NOMO-1 treated with dmso at 0.1 percent for 144 hours (cell line): ENCODE data around the gene DYNLT4.

Experiments
- DNase-seq: peaks from one replicate; lab custom pipeline; 2025; ENCODE audit not compliant: unreplicated experiment; lab: John Stamatoyannopoulos, UW

The DYNLT4 gene

DNA sequence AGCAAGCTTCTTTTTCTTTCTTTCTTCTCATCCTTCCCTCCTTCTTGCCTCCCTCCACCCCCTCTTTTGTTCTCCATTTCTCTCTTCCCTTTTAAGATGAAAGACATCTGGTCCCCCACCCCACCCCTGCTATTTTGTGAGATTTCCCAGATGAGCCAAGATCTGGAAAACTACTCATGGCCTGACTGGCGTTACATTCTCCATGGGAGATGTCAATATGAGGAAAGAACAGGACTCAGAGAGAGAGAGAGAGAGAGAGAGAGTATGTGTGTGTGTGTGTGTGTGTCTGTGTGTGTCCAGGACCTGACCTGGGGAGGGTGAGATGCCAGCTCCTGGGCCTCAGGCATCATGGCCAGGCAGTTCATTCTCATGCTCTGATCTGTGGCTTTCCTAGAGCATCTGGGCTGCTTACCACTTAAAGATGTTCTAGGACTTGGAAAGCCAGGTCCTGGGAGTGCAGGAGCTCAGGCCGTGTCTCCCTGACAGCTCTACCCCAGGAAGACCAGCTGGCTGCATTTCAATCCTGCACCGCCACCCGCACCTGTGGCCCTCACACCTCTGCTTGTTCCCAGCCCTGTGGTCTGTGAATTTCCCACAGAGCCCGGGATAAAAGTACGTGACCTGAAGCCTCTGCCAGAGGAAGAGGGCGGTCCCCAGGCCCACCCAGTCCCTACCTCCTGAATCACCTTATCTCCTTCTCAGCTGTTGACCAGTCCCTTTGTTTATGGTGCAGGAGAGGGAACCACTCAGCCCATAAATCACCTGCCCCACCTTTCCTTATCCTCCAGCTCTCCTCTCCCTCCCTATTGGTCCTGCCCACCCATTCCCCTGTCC is 16.0 kb downstream of the DYNLT4 start:
- DNase-seq, result no peak

DNA sequence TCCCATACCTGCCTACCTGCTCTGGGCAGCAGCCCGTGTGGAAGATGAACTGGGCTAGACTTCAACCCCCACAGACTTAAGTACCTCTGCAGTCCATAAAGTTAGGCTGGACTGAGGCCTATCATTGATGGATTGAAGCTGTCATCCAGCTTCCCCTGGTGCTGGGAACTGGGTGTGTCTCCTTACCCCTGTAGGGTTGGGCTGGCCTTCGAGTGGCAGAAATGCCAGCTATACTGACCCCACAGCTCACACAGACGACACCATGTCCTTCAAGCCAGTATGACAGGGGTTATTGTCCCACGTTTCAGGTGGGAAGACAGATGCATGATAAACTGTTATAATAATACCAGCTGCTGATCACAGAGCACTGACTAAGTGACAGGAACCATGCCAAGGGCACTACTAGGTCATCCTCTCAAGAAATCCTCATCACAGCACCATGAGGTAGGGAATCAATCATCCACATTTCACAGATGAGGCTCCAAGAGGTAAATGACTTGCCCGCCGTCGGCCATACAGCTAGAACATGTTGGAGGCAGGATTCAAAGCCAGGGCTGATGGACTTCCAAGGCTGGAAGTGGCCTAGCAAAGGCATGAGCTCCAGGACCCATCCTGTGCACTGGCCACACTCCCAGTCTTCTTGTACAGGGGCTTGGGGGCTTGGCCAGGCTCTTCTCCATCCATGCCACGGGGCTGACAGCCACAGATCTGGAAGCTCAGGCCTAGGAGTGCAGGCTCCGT is 18.9 kb downstream of the DYNLT4 start, which contains the start of gene BEST4:
Gene BEST4 (minus strand): TSS at position 51 of the 741 bp plus-strand sequence. CDS start 465 bp downstream, outside the sequence.
- no peak for DNase-seq

- DNase-seq, result no peak
These were observed 19.6 kb downstream of the DYNLT4 start for GRCh38 chr1:44787506-44787905.

DNA sequence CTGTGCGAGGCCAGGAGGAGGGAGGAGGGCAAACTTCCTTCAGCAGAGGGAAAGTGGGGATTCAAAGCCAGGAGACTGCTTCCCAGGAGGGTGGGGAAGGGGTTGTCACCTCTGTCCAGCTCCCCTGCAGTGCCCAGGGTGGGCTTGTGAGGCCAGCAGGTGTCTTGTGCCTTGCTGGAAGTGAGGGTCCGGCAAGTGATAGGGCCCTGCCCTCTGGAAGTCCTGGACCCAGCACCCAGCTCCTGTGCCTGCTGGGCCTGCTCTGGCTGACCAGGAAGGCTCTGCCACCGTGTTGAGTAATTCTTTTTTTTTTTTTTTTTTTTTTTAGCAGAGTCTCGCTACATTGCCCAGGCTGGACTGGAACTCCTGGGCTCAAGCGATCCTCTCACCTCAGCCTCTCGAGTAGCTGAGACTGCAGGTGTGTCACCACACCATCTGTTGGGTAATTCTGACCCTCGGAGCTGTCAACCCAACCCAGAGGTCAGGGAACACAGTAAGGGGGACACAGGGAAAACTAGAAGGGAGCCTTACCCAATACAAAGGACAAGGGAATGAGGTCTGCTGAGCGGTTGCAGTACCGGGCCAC is 20.2 kb downstream of the DYNLT4 start:
- DNase-seq, result no peak

- DNase-seq, result peak; percentile 61
These were observed 20.9 kb downstream of the DYNLT4 start for GRCh38 chr1:44786138-44786840.

- DNase-seq, result no peak
These were observed 21.5 kb downstream of the DYNLT4 start for GRCh38 chr1:44785501-44786137.

GRCh38 chr1:44785029-44785380 is 22.1 kb downstream of the DYNLT4 start:
- DNase-seq, result no peak

- DNase-seq, result no peak
These were observed 22.8 kb downstream of the DYNLT4 start for GRCh38 chr1:44784094-44785028.

DNA sequence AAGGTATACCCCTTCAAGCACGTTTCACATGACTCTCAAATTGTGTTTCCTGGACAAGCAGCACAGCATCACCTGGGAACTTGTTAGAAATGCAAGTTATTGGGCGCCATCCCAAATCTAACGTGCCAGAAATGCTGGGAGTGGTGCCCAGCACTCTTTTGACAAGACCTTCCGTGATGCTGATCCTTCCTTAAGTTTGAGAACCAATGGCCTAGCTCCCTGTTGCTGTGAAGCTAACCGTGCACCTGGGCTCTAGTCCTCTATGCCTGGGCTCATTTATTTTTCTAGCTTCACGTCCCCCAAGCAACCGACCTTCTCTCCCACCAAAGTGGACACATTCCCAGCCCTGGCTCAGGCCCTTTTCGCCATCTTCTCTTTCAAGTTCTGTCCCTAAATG is 23.5 kb downstream of the DYNLT4 start:
- no peak for DNase-seq

DNA sequence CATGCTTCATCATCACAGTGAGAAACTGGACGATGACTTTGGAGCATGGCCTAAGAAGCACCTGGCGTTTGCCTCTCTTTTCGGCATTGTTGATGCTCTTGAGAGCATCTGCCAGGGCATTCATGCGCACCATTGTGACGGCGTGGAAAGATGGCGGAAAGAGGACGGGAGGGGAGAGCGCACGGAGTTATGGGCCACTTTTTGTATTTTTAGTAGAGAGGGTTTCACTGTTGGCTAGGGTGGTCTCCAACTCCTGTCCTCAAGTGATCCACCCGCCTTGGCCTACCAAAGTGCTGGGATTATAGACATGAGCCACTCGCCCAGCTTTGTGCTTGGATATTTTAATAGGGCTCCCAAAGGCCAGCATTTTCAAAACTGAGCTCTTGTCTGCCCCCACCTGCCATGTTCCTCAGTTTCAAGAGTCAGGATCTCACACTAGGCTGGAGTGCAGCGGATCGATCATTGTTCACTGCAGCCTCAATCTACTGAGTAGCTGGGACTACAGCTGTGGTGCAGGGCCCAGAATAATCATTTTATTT is 26.5 kb downstream of the DYNLT4 start:
- DNase-seq, result no peak

- no peak for DNase-seq
These were observed 28.2 kb downstream of the DYNLT4 start for GRCh38 chr1:44778705-44779576.

DNA sequence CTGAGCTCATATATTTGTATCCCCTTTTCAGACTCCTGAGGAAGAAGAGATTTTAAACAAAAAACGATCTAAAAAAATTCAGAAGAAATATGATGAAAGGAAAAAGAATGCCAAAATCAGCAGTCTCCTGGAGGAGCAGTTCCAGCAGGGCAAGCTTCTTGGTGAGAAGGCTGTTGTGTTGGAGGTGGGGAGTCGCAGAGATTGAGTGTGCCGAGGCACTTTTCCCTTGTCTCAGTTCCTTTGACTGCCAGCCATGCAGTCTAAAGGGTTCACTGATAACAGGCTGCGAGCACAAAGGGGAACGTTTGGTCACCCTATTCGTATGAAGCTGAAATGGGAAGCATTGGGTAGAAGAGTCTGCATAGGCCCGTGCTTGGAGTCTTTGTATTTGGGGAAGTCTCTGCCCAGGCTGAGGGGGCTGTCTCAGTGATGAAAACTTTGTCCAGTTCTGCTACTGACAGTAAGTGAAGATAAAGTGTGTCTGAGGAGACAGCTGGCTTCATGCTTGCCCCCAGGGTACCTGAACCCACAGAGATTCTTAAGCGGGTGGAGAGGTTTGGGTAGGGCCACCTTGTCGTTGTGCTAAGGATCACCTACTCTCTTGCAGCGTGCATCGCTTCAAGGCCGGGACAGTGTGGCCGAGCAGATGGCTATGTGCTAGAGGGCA is 29.0 kb downstream of the DYNLT4 start:
- DNase-seq, result no peak

DNA sequence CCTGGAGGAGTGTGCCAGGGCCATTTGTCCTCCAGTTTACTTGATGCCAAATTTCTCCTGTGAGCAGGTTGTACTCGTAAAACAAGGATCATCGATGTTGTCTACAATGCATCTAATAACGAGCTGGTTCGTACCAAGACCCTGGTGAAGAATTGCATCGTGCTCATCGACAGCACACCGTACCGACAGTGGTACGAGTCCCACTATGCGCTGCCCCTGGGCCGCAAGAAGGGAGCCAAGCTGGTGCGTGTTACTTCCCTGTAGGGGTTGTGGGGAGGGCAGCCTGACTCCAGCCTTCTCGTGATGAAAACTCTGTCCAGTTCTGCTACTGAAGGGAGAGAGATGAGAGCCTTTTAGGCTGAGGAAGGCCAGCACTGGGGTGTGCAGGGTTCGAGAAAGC is 29.6 kb downstream of the DYNLT4 start:
- DNase-seq, result no peak

DNA sequence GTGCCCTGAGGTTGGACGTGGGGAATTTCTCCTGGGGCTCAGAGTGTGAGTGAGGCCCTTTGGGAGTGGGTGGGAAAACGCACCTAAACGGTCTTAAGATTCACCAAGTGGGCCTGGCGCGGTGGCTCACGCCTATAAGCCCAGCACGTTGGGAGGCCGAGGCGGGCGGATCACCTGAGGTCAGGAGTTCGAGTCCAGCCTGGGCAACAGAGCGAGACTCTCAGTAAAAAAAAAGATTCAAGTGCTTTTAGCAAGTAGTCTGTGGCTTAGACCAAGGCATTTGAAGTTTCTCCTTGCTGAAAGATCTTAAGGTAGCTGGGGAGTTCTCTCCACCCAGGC is 30.5 kb downstream of the DYNLT4 start:
- no peak for DNase-seq

DNA sequence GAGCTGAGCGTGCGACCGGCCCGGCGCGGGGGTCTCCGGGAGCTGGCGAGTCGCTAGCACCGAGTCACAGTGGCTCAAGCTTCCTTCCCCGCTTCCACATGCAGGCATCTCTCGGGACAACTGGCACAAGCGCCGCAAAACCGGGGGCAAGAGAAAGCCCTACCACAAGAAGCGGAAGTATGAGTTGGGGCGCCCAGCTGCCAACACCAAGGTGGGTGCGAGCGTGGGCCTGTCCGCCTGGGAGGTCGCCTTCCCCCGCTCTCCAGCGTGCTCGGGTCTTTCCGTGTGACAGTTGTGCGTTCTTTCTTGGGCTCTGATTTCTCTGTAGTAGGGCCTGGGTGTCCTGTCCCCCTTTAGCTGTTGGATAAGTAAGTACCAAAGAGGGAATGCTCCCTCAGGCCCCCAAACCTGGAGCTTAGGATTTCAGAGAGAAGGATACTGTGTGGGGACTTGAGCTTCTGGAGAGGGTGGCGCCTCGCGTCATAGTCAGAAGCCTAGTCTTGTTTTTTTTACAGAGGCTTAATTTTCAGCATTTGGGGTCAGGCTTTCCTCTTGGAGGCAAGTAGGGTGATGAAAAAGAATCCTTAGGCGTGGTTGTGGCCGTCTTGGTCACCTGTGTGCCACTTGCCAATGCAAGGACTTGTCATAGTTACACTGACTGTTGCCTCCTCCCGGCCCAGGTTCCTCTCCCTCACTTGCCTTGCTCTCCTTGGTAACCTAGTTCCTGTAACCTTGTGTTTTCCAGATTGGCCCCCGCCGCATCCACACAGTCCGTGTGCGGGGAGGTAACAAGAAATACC is 31.0 kb downstream of the DYNLT4 start:
- peak; percentile 17 for DNase-seq

GRCh38 chr1:44775078-44775929 is 31.8 kb downstream of the DYNLT4 start, which contains the start of gene RPS8:
Gene RPS8, plus strand, starts transcription at chr1:44775540. Its CDS starts 57 bp downstream, at chr1:44775597.
- peak; percentile 88 for DNase-seq
